ENCODE results near the gene ADH6.
"Not testable (repeated sequence)": the region's sequence is repeated elsewhere in the genome, so short reads cannot be mapped to it uniquely, and the experiment has no call there.

ADH6 gene

DNA sequence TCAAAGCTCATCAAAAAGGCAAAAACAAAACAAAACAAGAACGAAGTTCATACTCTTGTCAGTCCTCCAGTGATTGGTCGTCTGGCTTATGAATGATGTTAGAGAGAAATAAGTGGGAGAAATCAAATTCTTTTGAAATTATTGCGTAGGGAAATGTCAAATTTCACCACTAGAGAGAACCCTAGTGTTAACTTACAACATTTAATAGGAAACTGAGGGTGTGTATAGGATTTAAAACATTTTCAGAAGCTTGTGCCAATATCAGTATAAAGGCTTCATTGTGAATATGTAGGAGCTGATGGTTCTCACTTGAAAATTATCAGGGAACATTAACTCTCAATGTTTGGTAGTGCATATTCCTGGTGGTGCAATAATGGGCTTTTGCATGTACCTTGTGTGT is 17.4 kb downstream of the ADH6 start:
- H3K4me1 ChIP-seq: no peaks in the 10 kb centered on the region
- TF ChIP-seq, protein P1, sequence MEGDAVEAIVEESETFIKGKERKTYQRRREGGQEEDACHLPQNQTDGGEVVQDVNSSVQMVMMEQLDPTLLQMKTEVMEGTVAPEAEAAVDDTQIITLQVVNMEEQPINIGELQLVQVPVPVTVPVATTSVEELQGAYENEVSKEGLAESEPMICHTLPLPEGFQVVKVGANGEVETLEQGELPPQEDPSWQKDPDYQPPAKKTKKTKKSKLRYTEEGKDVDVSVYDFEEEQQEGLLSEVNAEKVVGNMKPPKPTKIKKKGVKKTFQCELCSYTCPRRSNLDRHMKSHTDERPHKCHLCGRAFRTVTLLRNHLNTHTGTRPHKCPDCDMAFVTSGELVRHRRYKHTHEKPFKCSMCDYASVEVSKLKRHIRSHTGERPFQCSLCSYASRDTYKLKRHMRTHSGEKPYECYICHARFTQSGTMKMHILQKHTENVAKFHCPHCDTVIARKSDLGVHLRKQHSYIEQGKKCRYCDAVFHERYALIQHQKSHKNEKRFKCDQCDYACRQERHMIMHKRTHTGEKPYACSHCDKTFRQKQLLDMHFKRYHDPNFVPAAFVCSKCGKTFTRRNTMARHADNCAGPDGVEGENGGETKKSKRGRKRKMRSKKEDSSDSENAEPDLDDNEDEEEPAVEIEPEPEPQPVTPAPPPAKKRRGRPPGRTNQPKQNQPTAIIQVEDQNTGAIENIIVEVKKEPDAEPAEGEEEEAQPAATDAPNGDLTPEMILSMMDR (IDR thresholded peaks at IDR 0.05): no peak
- H3K27me3 ChIP-seq (ENCODE audit: control insufficient read depth, insufficient read depth, low read length): no peaks in the 10 kb centered on the region
- H3K4me2 ChIP-seq (ENCODE audit: low read length): no peak overlapping the region
- no peak overlapping the region for H2AFZ ChIP-seq
- no peak overlapping the region for H3K9ac ChIP-seq
- no peaks in the 10 kb centered on the region for H3K36me3 ChIP-seq (ENCODE audit: control insufficient read depth, insufficient read depth, low read length)
- no peak overlapping the region for H3K27ac ChIP-seq
- no peak overlapping the region for H3K4me3 ChIP-seq (ENCODE audit: low read depth, low read length)
- no peaks in the 10 kb centered on the region for H3K79me2 ChIP-seq
- H3K9me3 ChIP-seq (ENCODE audit: control insufficient read depth, low read length): no peaks in the 10 kb centered on the region

- TF ChIP-seq, protein P1 (IDR thresholded peaks at IDR 0.05): no peak
- no peaks in the 10 kb centered on the region for H3K9me3 ChIP-seq (ENCODE audit: control insufficient read depth, low read length)
- no peak overlapping the region for H2AFZ ChIP-seq
- H3K9ac ChIP-seq: no peak overlapping the region
- H3K27ac ChIP-seq: no peak overlapping the region
- no peaks in the 10 kb centered on the region for H3K79me2 ChIP-seq
- no peaks in the 10 kb centered on the region for H3K27me3 ChIP-seq (ENCODE audit: control insufficient read depth, insufficient read depth, low read length)
- no peak overlapping the region for H3K4me2 ChIP-seq (ENCODE audit: low read length)
- H3K36me3 ChIP-seq (ENCODE audit: control insufficient read depth, insufficient read depth, low read length): no peaks in the 10 kb centered on the region
- no peak overlapping the region for H3K4me3 ChIP-seq (ENCODE audit: low read depth, low read length)
- no peaks in the 10 kb centered on the region for H3K4me1 ChIP-seq
Observed at GRCh38 chr4:99200138-99200537, 18.9 kb downstream of the ADH6 start.

GRCh38 chr4:99190336-99190735 is 28.7 kb downstream of the ADH6 start:
- no peak overlapping the region for H3K9ac ChIP-seq
- no peaks in the 10 kb centered on the region for H3K9me3 ChIP-seq (ENCODE audit: control insufficient read depth, low read length)
- H3K27me3 ChIP-seq (ENCODE audit: control insufficient read depth, insufficient read depth, low read length): no peaks in the 10 kb centered on the region
- H3K36me3 ChIP-seq (ENCODE audit: control insufficient read depth, insufficient read depth, low read length): no peaks in the 10 kb centered on the region
- no peak overlapping the region for H3K4me2 ChIP-seq (ENCODE audit: low read length)
- H3K4me3 ChIP-seq (ENCODE audit: low read depth, low read length): no peak overlapping the region
- TF ChIP-seq, protein P1 (IDR thresholded peaks at IDR 0.05): no peak
- H3K79me2 ChIP-seq: no peaks in the 10 kb centered on the region
- no peaks in the 10 kb centered on the region for H3K4me1 ChIP-seq
- no peak overlapping the region for H3K27ac ChIP-seq
- no peak overlapping the region for H2AFZ ChIP-seq

DNA sequence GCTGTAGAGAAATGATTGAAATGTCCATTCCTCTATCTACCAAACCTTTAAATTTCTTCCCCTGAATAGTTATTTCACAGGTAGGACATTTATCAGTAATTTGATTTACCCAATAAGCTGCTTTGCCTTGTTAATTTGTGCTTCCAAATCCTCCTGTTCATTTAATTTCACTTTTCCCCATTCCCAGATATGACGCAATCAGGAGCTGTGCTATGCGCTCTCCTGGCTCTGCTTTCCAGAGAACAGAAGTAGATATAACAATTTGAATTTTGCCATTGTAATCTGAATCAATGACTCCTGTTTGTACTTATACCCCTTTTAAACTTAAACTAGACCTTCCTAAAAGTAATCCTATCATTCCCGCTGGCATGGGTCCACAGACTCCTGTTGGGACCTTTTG is 29.1 kb downstream of the ADH6 start:
- H3K9me3 ChIP-seq (ENCODE audit: control insufficient read depth, low read length); H3K79me2 ChIP-seq; H3K36me3 ChIP-seq (ENCODE audit: control insufficient read depth, insufficient read depth, low read length); H3K4me3 ChIP-seq (ENCODE audit: low read depth, low read length); H3K27me3 ChIP-seq (ENCODE audit: control insufficient read depth, insufficient read depth, low read length); H3K9ac ChIP-seq; H3K4me2 ChIP-seq (ENCODE audit: low read length); H3K4me1 ChIP-seq; H2AFZ ChIP-seq; H3K27ac ChIP-seq: not testable (repeated sequence)

DNA sequence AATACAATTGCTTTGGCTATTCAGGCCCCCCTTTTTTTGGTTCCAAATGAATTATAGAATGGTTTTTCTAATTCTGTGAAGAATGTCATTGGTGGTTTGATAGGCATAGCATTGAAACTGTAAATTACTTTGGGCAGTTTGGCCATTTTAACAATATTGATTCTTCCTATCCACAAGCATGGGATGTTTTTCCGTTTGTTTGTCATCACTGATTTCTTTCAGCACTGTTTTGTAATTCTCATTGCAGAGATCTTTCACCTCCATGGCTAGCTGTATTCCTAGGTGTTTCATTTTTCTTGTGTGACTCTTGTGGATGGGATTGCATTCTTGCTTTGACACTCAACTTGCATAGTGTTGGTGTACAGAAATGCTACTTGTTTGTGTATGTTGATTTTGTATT is 33.0 kb downstream of the ADH6 start:
- no peak overlapping the region for H3K9ac ChIP-seq
- no peaks in the 10 kb centered on the region for H3K27me3 ChIP-seq (ENCODE audit: control insufficient read depth, insufficient read depth, low read length)
- no peak overlapping the region for H3K4me3 ChIP-seq (ENCODE audit: low read depth, low read length)
- H3K4me1 ChIP-seq: no peaks in the 10 kb centered on the region
- H3K36me3 ChIP-seq (ENCODE audit: control insufficient read depth, insufficient read depth, low read length): no peaks in the 10 kb centered on the region
- H2AFZ ChIP-seq: no peak overlapping the region
- no peak overlapping the region for H3K4me2 ChIP-seq (ENCODE audit: low read length)
- TF ChIP-seq, protein P1 (IDR thresholded peaks at IDR 0.05): no peak
- no peaks in the 10 kb centered on the region for H3K79me2 ChIP-seq
- H3K27ac ChIP-seq: no peak overlapping the region
- H3K9me3 ChIP-seq (ENCODE audit: control insufficient read depth, low read length): no peaks in the 10 kb centered on the region

All from parathyroid adenoma (tissue), 2 donors.